H1 (cell line): ENCODE measurements around the gene INHBC. TPM values are rescaled to one million over a fixed set of nuclear protein-coding genes. Genes with fewer than 3 reads are reported as not detected.

Source experiments
- CTCF ChIA-PET: fragments of 300-600 bp; sonication (Branson Sonifier 250); formaldehyde crosslinking; loops from one replicate; lab custom pipeline; 2021; ENCODE audit not compliant: partially characterized antibody; lab: Charles Lee
- POLR2A ChIA-PET: fragments of 300-600 bp; sonication (Branson Sonifier 250); formaldehyde crosslinking; loops from one replicate; lab custom pipeline; 2021; ENCODE audit warnings: inconsistent platforms; ENCODE audit not compliant: partially characterized antibody; lab: Charles Lee
- DNase-seq, 2 experiments: peaks; one replicate each; pipeline versions ENCODE4 v3.0.0 to v3.0.0-alpha.2; 2010 to 2022; ENCODE audit warnings: low spot score in 2 of 2, low read depth in 1 of 2, mixed read lengths in 1 of 2
- FAIRE-seq: peaks from 2 replicates; lab custom pipeline; 2011; peaks lifted over from hg19 to GRCh38; lab: Jason Lieb, UNC
- H2AFZ ChIP-seq: 2 replicates; pipeline ENCODE4 v1.8.1; 2012; ENCODE audit warnings: low read length, inconsistent platforms
- H2AK5ac ChIP-seq: 2 replicates; pipeline ENCODE4 v1.6.1; 2013; ENCODE audit warnings: low read depth, low read length
- H2BK120ac ChIP-seq: replicated peaks from 2 replicates; pipeline ENCODE3; 2013; ENCODE audit warnings: low read depth, low read length, inconsistent platforms
- H2BK12ac ChIP-seq: 2 replicates; pipeline ENCODE4 v1.6.1; 2013; ENCODE audit warnings: low read depth, low read length
- H2BK15ac ChIP-seq: 2 replicates; pipeline ENCODE4 v1.6.1; 2013; ENCODE audit warnings: low read length
- H2BK20ac ChIP-seq: 2 replicates; pipeline ENCODE4 v1.6.1; 2013; ENCODE audit warnings: low read length
- H2BK5ac ChIP-seq: 2 replicates; pipeline ENCODE4 v1.6.1; 2013; ENCODE audit warnings: low read depth, low read length
- H3K14ac ChIP-seq: 2 replicates; pipeline ENCODE4 v1.6.1; 2013; ENCODE audit warnings: inconsistent platforms; ENCODE audit not compliant: insufficient read length
- H3K18ac ChIP-seq: 2 replicates; pipeline ENCODE4 v1.6.1; 2013; ENCODE audit warnings: low read length; ENCODE audit errors: extremely low read depth
- H3K23ac ChIP-seq: 2 replicates; pipeline ENCODE4 v1.6.1; 2013; ENCODE audit warnings: inconsistent platforms; ENCODE audit not compliant: insufficient read length
- H3K23me2 ChIP-seq: 2 replicates; pipeline ENCODE4 v1.6.1; 2013; ENCODE audit warnings: low read depth, low read length
- H3K27ac ChIP-seq: 2 replicates; pipeline ENCODE4 v1.6.1; 2011; ENCODE audit warnings: low read depth, low read length, inconsistent platforms
- H3K27me3 ChIP-seq, 4 experiments: replicated peaks in 1 of 4; 1 replicate in 1 of 4; 2 replicates in 3 of 4; pipeline versions ENCODE4 v1.6.1 to v1.8.1; 2011 to 2013; ENCODE audit warnings: low read length in 3 of 4, mild to moderate bottlenecking in 3 of 4, inconsistent platforms in 2 of 4, mixed read lengths in 2 of 4, moderate library complexity in 1 of 4; ENCODE audit not compliant: control insufficient read depth in 3 of 4, insufficient read depth in 3 of 4; ENCODE audit errors: extremely low read depth in 1 of 4
- H3K36me3 ChIP-seq, 4 experiments: 2 replicates each; pipeline versions ENCODE4 v1.6.1 to v1.8.1; 2011 to 2013; ENCODE audit warnings: mild to moderate bottlenecking in 4 of 4, low read length in 3 of 4, moderate library complexity in 2 of 4, control low read depth in 1 of 4, inconsistent platforms in 1 of 4; ENCODE audit not compliant: insufficient read depth in 4 of 4, control insufficient read depth in 2 of 4
- H3K4ac ChIP-seq: replicated peaks from 2 replicates; pipeline ENCODE3; 2013; ENCODE audit warnings: low read length, low read depth, mixed read lengths, inconsistent platforms; ENCODE audit not compliant: insufficient read length
- H3K4me1 ChIP-seq, 4 experiments: replicated peaks in 1 of 4; 1 replicate in 1 of 4; 2 replicates in 3 of 4; pipeline versions ENCODE4 v1.6.1 to v1.8.1; 2011 to 2013; ENCODE audit warnings: low read length in 3 of 4, inconsistent platforms in 2 of 4, mixed read lengths in 1 of 4; ENCODE audit not compliant: insufficient read depth in 4 of 4, control insufficient read depth in 3 of 4
- H3K4me2 ChIP-seq, 2 experiments: 2 replicates each; pipeline versions ENCODE4 v1.6.1 to v1.8.1; 2011 to 2013; ENCODE audit warnings: low read depth in 2 of 2, low read length in 2 of 2, control low read depth in 1 of 2, inconsistent platforms in 1 of 2, mild to moderate bottlenecking in 1 of 2; ENCODE audit not compliant: insufficient read depth in 1 of 2
- H3K4me3 ChIP-seq, 4 experiments: fragments of 200-600, 300-600 bp in 1 of 4; sonication (generic), shearing (Covaris generic), sonication (Bioruptor Twin) in 1 of 4; 2 replicates each; pipeline versions ENCODE4 v1.5.1 to v1.8.1; 2011 to 2016; ENCODE audit warnings: low read length in 4 of 4, low read depth in 3 of 4, control low read depth in 2 of 4, inconsistent platforms in 2 of 4, mild to moderate bottlenecking in 2 of 4, mixed read lengths in 1 of 4, moderate library complexity in 1 of 4; ENCODE audit not compliant: insufficient read depth in 2 of 4; ENCODE audit errors: extremely low read depth in 1 of 4
- H3K56ac ChIP-seq: replicated peaks from 2 replicates; pipeline ENCODE3; 2013; ENCODE audit warnings: low read depth, mild to moderate bottlenecking, mixed read lengths, low read length, inconsistent platforms; ENCODE audit not compliant: insufficient read length
- H3K79me1 ChIP-seq: 2 replicates; pipeline ENCODE4 v1.6.1; 2013; ENCODE audit warnings: low read depth, low read length, control low read depth
- H3K79me2 ChIP-seq, 2 experiments: 2 replicates each; pipeline versions ENCODE4 v1.6.1 to v1.8.1; 2012 to 2013; ENCODE audit warnings: low read length in 2 of 2, mild to moderate bottlenecking in 2 of 2, inconsistent platforms in 1 of 2; ENCODE audit not compliant: insufficient read depth in 2 of 2, control insufficient read depth in 1 of 2
- H3K9ac ChIP-seq, 4 experiments: replicated peaks in 1 of 4; 1 replicate in 1 of 4; 2 replicates in 3 of 4; pipeline versions ENCODE4 v1.6.1 to v1.8.1; 2011 to 2013; ENCODE audit warnings: low read depth in 3 of 4, low read length in 3 of 4, control low read depth in 2 of 4, mild to moderate bottlenecking in 2 of 4, moderate library complexity in 2 of 4, inconsistent platforms in 1 of 4; ENCODE audit errors: extremely low read depth in 1 of 4
- H3K9me3 ChIP-seq, 2 experiments: 2 replicates each; pipeline versions ENCODE4 v1.6.1 to v1.8.1; 2012 to 2013; ENCODE audit warnings: mild to moderate bottlenecking in 2 of 2, moderate library complexity in 2 of 2, control low read depth in 1 of 2, inconsistent platforms in 1 of 2, low read depth in 1 of 2, low read length in 1 of 2, mixed read lengths in 1 of 2; ENCODE audit not compliant: insufficient read depth in 2 of 2
- H4K20me1 ChIP-seq, 2 experiments: replicated peaks in 1 of 2; 2 replicates each; pipeline versions ENCODE3 to v1.8.1; 2011 to 2013; ENCODE audit warnings: inconsistent platforms in 2 of 2, low read length in 2 of 2, mild to moderate bottlenecking in 1 of 2; ENCODE audit not compliant: insufficient read depth in 2 of 2, control insufficient read depth in 1 of 2
- H4K5ac ChIP-seq: 2 replicates; pipeline ENCODE4 v1.6.1; 2013; ENCODE audit warnings: low read length, low read depth, mixed read lengths, inconsistent platforms; ENCODE audit not compliant: insufficient read length
- H4K8ac ChIP-seq: 2 replicates; pipeline ENCODE4 v1.8.0; 2013; ENCODE audit warnings: mild to moderate bottlenecking, moderate library complexity, low read length, inconsistent platforms; ENCODE audit not compliant: insufficient read depth; ENCODE audit errors: extremely low read depth
- H4K91ac ChIP-seq: replicated peaks from 2 replicates; pipeline ENCODE3; 2013; ENCODE audit warnings: low read length, mixed read lengths, inconsistent platforms; ENCODE audit not compliant: insufficient read length
- KDM1A ChIP-seq: fragments of 200-600, 300-600 bp; sonication (generic); IDR thresholded peaks from 2 replicates; pipeline ENCODE4 v1.7.1; 2016; ENCODE audit warnings: mild to moderate bottlenecking, low read length, borderline replicate concordance
- KDM5A ChIP-seq: fragments of 200-600 bp; IDR thresholded peaks from 2 replicates; pipeline ENCODE4 v1.7.1; 2012; ENCODE audit warnings: mild to moderate bottlenecking, low read length, inconsistent platforms, mixed read lengths
- POLR2A ChIP-seq, 2 experiments: IDR thresholded peaks; 1 replicate in 1 of 2; 2 replicates in 1 of 2; pipeline ENCODE4 v1.6.1; 2011; ENCODE audit warnings: low read depth in 2 of 2, low read length in 2 of 2, mild to moderate bottlenecking in 2 of 2; ENCODE audit errors: control extremely low read depth in 1 of 2
- POLR2AphosphoS5 ChIP-seq: IDR thresholded peaks from 2 replicates; pipeline ENCODE4 v1.6.1; 2011; ENCODE audit warnings: low read depth, low read length
- RNF2 ChIP-seq: fragments of 200-900, 300-1000 bp; sonication (generic); IDR thresholded peaks from 2 replicates; pipeline ENCODE4 v1.7.1; 2016; ENCODE audit warnings: borderline replicate concordance, low read depth, mild to moderate bottlenecking, antibody characterized with exemption, low read length; ENCODE audit not compliant: poor library complexity, severe bottlenecking; ENCODE audit errors: missing control alignments
- SUZ12 ChIP-seq: fragments of 200-600 bp; sonication (generic); IDR thresholded peaks from 2 replicates; pipeline ENCODE4 v1.6.1; 2012; ENCODE audit warnings: mild to moderate bottlenecking, inconsistent platforms, low read length, moderate library complexity, mixed read lengths
- TEAD4 ChIP-seq: IDR thresholded peaks from 2 replicates; pipeline ENCODE4 v1.6.1; 2012; ENCODE audit warnings: low read depth, low read length, inconsistent platforms, mixed read lengths
- ZNF274 ChIP-seq: IDR thresholded peaks from 2 replicates; pipeline ENCODE4 v1.7.0; 2012; ENCODE audit warnings: low read length, borderline replicate concordance; ENCODE audit errors: extremely low read depth
- whole genome bisulfite sequencing, 2 experiments: shearing (Covaris generic) in 1 of 2; methylation state at CpG; one replicate each; pipeline versions ENCODE4 v1.1.6 to v1.1.7; 2013 to 2015; ENCODE audit warnings: low lambda C conversion rate in 2 of 2, mixed read lengths in 2 of 2, inconsistent platforms in 1 of 2, low coverage in 1 of 2, missing lambda C conversion rate in 1 of 2; ENCODE audit not compliant: insufficient replicate concordance in 2 of 2, insufficient coverage in 1 of 2, insufficient read length in 1 of 2; ENCODE audit errors: extremely low coverage in 1 of 2, missing lambda C conversion rate in 1 of 2; 5-methylcytosine and 5-hydroxymethylcytosine counted together
- polyA plus RNA-seq, 7 experiments: library from polyadenylated mRNA; depleted of rRNA in 3 of 7; stranded (reverse) in 5 of 7; unstranded in 2 of 7; fragments of >200 nt in 5 of 7; fragments of 200-250 nt in 2 of 7; gene quantifications; 1 replicate in 5 of 7; 2 replicates in 1 of 7; 4 replicates in 1 of 7; pipeline versions ENCODE4 v1.2.1 to v1.2.3, GENCODE V29; 2011 to 2013; ENCODE audit warnings: missing spikeins in 2 of 7, mixed read lengths in 2 of 7
- total RNA-seq: library from RNA; stranded (reverse); fragmentation: NEBNext Ultra II Directional; extraction: Animal tissue kit (Norgen Biotek cat#: 25700); gene quantifications from 2 replicates; pipeline ENCODE4 v1.2.1, GENCODE V29; 2021
- TF ChIP-seq, protein P1 (sequence below): IDR thresholded peaks from 2 replicates; pipeline ENCODE4 v1.6.1; 2012; ENCODE audit warnings: inconsistent platforms

Gene INHBC
- total and polyA plus RNA-seq, 2 of the 8 experiments (the other 6 are each of a cell fraction or from before 2014, with no cell fraction given): 0.15 TPM; not detected in 1

DNA sequence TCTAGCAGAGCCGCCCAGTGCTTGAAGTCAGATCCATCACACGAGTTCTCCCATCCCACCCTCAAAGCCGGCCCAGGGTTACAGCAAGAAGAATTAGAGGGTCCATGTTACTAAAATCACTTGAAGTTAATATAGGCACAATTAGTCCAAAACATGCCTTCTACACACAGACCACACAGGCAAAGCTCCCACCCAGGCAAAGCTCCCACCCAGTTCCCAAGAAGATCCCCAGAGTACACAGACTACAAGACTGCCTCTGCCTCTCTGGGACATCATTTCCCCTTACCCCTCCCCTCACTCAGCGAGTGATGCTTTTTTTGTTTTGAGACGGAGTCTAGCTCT, 28.3 kb downstream of the INHBC start:
- H2AK5ac ChIP-seq: no peak overlapping the region

More for the DNA sequence above, 28.3 kb downstream of the INHBC start:
- H2BK5ac ChIP-seq: 0 out of 2 replicates have a peak overlapping the region, but pooled peaks have one; percentile 98
- H3K79me1 ChIP-seq: no peaks in the 10 kb centered on the region
- H3K4me2 ChIP-seq: peak overlapping the region; percentile 84 to 95
- H3K18ac ChIP-seq: no peak overlapping the region
- peaks cover 0 to 2% of the 10 kb centered on the region in 2 experiments for H4K20me1 ChIP-seq
- no peaks in the 10 kb centered on the region for H3K27me3 ChIP-seq
- no peak overlapping the region for H3K56ac ChIP-seq
- no peak overlapping the region for H2BK120ac ChIP-seq
- CTCF ChIA-PET: interaction anchor here (0.9 to 18.5 kb wide), 16 partner anchors 10 to 337 kb away, joined by 3 to 478 read pairs (median 4); partner anchors contain the start of genes ARHGAP9, MARS1 and STAC3
- no peak overlapping the region for H4K5ac ChIP-seq
- peak overlapping the region in 1 of 4 experiments; percentile 91; a peak in 2 of 8 replicates for H3K4me3 ChIP-seq
- H3K14ac ChIP-seq: no peak overlapping the region
- H3K4ac ChIP-seq: no peak overlapping the region
- H4K8ac ChIP-seq: no peak overlapping the region
- H3K23me2 ChIP-seq: peaks cover 4% of the 10 kb centered on the region; the same call in 1 of the 2 replicates
- POLR2A ChIA-PET: interaction anchor here (1.0 to 6.4 kb wide), 6 partner anchors 8 to 231 kb away, joined by 3 to 51 read pairs (median 4); partner anchors contain the start of genes INHBE and SHMT2
- H3K9me3 ChIP-seq: no peaks in the 10 kb centered on the region
- 42% methylated on average over 5 of the region's 5 CpGs; no CpG with 5 or more reads in 1 of the 2 experiments for WGBS, 2 experiments
- no peak overlapping the region; a peak in 2 of 7 replicates for H3K9ac ChIP-seq
- FAIRE-seq (no peak), DNase-seq (no peak)
- no peak overlapping the region for H3K27ac ChIP-seq
- H2BK20ac ChIP-seq: no peak overlapping the region
- H3K36me3 ChIP-seq: peaks cover 0 to 3% (median under 1%) of the 10 kb centered on the region in 4 experiments; a peak in 5 of 8 replicates
- no peak overlapping the region for H2AFZ ChIP-seq
- H4K91ac ChIP-seq: no peak overlapping the region
- H3K79me2 ChIP-seq: peaks cover 0 to 4% of the 10 kb centered on the region in 2 experiments; a peak in 1 of 4 replicates
- H3K23ac ChIP-seq: no peak overlapping the region
- H2BK15ac ChIP-seq: no peak overlapping the region
- no peak overlapping the region for H2BK12ac ChIP-seq
- H3K4me1 ChIP-seq: peaks cover 0 to 7% (median 1%) of the 10 kb centered on the region in 4 experiments; a peak in 3 of 7 replicates
- TF ChIP-seq TEAD4: no peak
- TF ChIP-seq, protein P1, sequence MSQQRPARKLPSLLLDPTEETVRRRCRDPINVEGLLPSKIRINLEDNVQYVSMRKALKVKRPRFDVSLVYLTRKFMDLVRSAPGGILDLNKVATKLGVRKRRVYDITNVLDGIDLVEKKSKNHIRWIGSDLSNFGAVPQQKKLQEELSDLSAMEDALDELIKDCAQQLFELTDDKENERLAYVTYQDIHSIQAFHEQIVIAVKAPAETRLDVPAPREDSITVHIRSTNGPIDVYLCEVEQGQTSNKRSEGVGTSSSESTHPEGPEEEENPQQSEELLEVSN: no peak
- no peak for TF ChIP-seq POLR2AphosphoS5
- TF ChIP-seq POLR2A (IDR thresholded peaks at IDR 0.05; ENCODE audit: control extremely low read depth in 1 of 2, low read depth in 2 of 2, low read length in 2 of 2): no peak
- TF ChIP-seq SUZ12: no peak
- TF ChIP-seq ZNF274: no peak
- TF ChIP-seq KDM1A: no peak
- no peak for TF ChIP-seq RNF2
- TF ChIP-seq KDM5A: no peak
- TF ChIP-seq, all 59 proteins: peak for 0
